IPS-NIHi7 (cell line): ENCODE results near the gene STXBP2.
A peak's percentile ranks its signal among the peaks of the same experiment; 100 is the strongest.

ENCODE experiments used
- DNase-seq: peaks from one replicate; pipeline ENCODE4 v3.0.0; 2012; ENCODE audit warnings: mixed read lengths; ENCODE audit errors: extremely low spot score

STXBP2 gene

GRCh38 chr19:7612282-7613274 lies 24.3 kb upstream of the STXBP2 start:
- no peak for DNase-seq

- no peak for DNase-seq
Observed at GRCh38 chr19:7614859-7615741, 21.8 kb upstream of the STXBP2 start.

GRCh38 chr19:7617172-7617571 lies 19.7 kb upstream of the STXBP2 start:
- DNase-seq = no peak

DNA sequence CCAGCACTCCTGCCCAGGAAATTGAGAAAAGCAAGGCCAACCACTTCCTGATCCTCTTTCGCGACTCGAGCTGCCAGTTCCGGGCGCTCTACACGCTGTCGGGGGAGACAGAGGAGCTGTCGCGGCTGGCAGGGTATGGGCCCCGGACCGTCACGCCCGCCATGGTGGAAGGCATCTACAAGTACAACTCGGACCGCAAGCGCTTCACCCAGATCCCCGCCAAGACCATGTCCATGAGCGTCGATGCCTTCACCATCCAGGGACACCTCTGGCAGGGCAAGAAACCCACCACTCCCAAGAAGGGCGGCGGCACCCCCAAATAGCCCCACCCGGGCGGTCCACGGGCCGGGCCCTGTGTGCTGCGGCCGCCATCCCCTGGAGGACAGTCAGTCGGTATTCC lies 19.2 kb upstream of the STXBP2 start:
- DNase-seq = no peak

DNA sequence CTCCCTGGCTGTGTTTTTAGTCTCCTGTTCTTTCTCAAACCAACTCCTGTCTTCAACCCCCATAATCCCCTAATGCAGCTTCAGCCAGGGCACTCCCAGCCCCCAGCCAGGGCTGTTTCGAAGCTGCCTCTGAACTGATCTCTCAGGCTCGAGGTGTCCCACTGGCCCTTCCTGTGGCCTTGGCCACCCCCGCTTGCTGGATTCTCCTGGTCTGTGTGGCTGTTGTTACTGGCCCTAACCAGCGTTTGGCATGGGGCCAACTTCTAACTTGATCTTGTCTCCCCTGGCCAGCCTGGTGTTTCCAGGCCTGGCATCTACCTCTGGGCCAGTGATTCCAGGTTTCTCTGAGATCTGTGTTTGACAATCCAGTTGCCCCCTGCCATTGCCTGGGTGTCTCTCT lies 18.6 kb upstream of the STXBP2 start:
- DNase-seq = no peak

GRCh38 chr19:7618771-7619510 lies 18.0 kb upstream of the STXBP2 start:
- no peak for DNase-seq

DNA sequence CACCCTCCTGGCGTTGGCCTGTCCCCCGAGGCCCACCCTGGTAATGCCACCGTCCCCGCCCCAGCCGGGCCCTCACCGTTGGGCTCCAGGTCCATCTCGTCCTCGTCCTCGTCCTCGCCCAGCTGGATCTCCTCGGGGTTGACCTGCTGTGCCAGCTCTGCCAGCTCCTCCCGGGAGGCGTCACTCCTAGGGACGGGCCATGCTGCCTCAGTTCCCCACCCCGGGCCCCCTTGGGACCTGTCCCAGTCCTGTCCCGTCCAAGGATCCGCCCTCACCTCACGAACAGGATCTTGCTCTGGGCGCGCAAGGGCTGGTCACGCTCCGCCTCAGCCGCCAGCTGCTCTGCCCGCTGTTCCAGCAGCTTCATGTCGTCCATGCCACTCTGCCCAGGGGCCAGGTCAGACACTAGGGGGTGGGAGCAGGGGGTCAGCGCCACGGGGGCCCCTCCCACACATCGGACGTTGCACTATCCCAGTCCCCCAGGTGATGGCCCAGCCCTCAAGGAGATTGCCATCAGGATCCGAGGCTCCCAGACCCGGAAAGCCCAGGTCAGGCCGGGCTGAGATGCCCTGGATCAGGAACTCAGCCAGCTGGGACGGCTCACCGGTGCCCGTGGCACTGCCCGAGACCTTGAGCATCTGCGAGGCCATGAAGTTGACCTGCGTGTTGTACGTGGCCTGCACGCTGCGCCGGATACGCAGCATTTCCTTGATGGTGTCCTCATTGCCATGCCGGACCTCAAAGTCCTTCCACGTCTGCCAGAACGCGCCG lies 17.1 kb upstream of the STXBP2 start:
- no peak for DNase-seq

- no peak for DNase-seq
Observed at GRCh38 chr19:7620442-7621412, 16.2 kb upstream of the STXBP2 start.

DNA sequence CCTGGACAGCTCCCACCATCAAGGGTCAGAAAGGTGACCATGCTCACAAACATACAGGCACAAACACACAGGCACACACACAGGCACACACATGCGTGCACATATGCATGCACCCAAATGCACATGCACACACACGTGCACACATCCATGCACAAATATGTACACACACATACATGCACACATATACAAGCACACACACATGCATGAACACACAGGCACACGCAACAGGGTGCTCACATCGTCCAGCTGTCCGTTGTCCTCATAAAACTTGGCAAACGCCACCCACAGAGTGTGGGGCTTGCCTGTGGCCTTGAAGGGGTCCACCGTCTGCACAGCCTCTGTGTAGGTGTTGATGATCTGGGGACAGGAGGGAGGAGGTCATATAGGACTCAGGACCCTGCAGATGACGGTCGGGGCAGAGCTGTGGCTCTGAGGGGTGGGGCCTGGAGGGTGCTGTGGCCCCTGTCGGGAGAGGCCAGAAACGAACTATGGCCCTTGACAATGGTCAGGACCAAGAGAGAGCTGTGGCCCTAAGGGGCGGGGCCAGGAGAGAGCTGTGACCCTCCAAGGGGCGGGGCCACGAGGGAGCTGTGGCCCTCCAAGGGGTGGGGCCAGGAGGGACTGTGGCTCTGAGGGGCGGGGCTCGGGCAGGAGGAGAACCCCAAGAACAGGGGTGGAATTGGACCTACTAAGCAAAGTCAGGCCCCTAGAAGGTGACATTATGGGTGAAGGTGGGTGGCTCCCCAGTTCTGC lies 13.8 kb upstream of the STXBP2 start:
- peak; percentile 84 for DNase-seq

DNA sequence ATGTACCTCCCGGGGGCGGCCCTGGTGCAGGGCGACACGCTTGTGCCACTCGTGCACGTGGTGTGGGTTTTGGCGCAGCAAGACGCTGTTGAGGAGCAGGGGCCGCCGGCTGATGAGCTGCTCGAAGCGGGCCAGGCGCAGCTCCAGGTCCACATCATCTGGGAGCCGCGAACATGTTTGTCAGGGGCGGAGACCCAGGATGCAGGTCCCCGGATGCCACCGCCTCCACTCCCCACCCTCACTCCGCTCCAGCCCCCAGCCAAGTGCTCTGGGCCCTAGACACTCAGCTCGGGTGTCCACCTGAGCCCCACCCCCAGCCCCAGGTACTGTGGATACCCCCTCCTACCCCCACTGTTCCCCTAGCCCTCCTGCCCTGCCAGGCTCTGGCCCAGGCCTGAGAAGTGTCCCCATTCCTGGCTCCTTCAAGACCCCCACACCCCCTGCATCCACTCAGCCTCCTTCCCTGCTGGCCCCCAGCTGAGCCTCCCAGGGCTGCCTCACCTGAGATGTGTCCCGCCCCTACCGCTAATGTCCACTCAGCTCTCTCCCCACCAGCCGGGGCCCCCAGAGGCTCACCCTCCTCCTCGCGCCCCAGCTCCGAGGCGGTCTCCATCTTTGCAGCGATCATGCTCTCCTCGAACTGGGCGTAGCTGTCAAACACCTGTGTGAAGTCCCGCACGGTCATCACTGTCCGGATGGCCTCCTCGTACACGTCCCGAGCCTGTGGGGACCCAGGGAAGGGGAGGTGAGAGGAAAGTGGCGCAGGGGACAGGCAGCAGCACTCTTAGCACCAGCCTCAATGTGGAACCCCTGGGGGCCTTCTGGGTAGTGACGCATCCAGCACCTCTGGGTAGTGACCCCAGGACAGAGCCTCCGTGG lies 12.9 kb upstream of the STXBP2 start:
- no peak for DNase-seq

- DNase-seq = no peak
Observed at GRCh38 chr19:7624810-7625209, 12.1 kb upstream of the STXBP2 start.

DNA sequence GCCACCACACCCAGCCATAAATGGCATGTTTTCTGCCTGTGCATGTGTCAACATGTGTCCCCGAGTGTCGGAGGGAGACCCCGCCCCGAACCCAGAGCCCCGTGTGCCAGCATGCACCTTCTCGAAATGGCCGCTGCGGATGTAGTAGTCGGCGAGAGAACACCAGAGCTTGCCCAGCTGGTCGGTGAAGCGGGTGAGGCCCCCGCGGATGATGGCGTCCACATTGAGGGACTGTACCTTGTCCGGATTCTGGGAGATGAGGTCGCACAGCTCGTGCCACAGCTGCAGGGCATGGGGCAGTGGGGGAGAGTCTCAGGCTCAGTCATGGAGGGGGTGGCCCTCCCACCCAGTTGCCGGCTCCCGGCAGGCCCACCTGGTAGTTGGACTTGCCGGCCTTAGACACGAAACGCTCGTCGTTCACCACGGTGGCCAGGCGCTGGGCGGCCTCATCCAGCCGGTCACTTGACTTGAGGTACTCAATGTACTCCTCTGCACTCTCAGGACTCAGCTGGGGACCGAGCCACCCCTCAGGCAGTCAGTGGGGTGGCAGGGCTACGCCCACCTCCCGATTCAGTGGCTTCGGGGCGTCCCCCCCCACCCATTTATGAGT lies 11.0 kb upstream of the STXBP2 start:
- DNase-seq = no peak

GRCh38 chr19:7627166-7627565 lies 9.7 kb upstream of the STXBP2 start:
- no peak for DNase-seq

- no peak for DNase-seq
Observed at GRCh38 chr19:7628589-7629311, 8.2 kb upstream of the STXBP2 start.

GRCh38 chr19:7629347-7630054 lies 7.4 kb upstream of the STXBP2 start, which contains the start of the genes PET100 and XAB2:
PET100 (plus strand) TSS chr19:7629793; CDS start chr19:7629834, 41 bp downstream.
XAB2 (minus strand) TSS chr19:7629545; CDS start chr19:7629527, 18 bp downstream.
- peak; percentile 99 for DNase-seq

DNA sequence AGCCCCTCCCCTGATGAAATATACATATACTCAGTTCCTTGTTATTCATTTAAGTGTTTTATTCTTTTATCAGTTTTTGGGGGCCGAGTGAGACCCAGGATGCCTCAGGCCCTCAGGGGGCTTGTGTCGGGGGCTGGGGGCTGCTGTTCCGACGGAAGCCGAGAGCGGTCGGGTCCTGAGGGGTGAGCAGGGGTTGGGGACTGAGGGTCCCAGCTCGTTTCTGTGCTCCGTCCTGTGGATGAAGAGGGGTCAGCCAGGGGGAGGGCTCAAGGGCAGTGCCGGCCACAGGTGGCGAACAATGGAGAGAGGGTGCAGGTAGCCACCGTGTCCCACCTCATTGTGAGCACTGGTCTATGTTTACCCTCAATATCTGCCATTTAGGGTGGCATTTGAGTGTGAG lies 5.3 kb upstream of the STXBP2 start:
- DNase-seq = no peak
